ENCODE results near the gene CTNNA3. TPM values are rescaled to one million over a fixed set of nuclear protein-coding genes. Genes with fewer than 3 reads are reported as not detected.

CTNNA3 gene
- total RNA-seq, 1 experiment from 2014 or later = 0.32 TPM

- H3K4me1 ChIP-seq (ENCODE audit: control insufficient read depth in 1 of 2, insufficient read depth in 2 of 2, low read length in 2 of 2) = no peaks in the 10 kb centered on the region
- ChIA-PET POLR2A (no interaction called here), CTCF (no interaction called here), RAD21 (ENCODE audit: low non-redundant PET in 1 of 2, low total read pairs in 2 of 2, uncharacterized antibody in 2 of 2, unreplicated experiment in 2 of 2) (no interaction called here)
- no peak overlapping the region for H3K4me3 ChIP-seq (replicated peaks in 1 of 2; ENCODE audit: low read depth in 1 of 2, low read length in 2 of 2)
- H4K20me1 ChIP-seq (ENCODE audit: insufficient read depth) = no peaks in the 10 kb centered on the region
- no peak overlapping the region for H2AFZ ChIP-seq (ENCODE audit: low read depth, low read length, poor library complexity, severe bottlenecking)
- no peaks in the 10 kb centered on the region for H3K27me3 ChIP-seq (ENCODE audit: insufficient read depth, low read length)
- H3K9me2 ChIP-seq (ENCODE audit: insufficient read depth) = no peaks in the 10 kb centered on the region
- H3K9me3 ChIP-seq (ENCODE audit: control insufficient read depth in 1 of 2, insufficient read depth in 1 of 2, low read depth in 1 of 2, low read length in 2 of 2) = no peaks in the 10 kb centered on the region; a peak in 1 of 4 replicates
- H3K36me3 ChIP-seq (ENCODE audit: control insufficient read depth in 1 of 2, insufficient read depth in 2 of 2, low read length in 2 of 2) = no peaks in the 10 kb centered on the region
- H3K4me2 ChIP-seq (ENCODE audit: low read length) = no peak overlapping the region
- TF ChIP-seq SIN3A (IDR thresholded peaks at IDR 0.05; ENCODE audit: low read depth) (no peak), CTCF (IDR thresholded peaks at IDR 0.05 in 2 of 3, conservative IDR thresholded peaks at IDR 0.05 in 1 of 3; ENCODE audit: borderline replicate concordance in 1 of 3, insufficient read depth in 1 of 3, low read depth in 2 of 3, low read length in 2 of 3) (no peak), ZFX (IDR thresholded peaks at IDR 0.05) (no peak), SRF (IDR thresholded peaks at IDR 0.05; ENCODE audit: low read depth) (no peak), POLR2A (IDR thresholded peaks at IDR 0.05; ENCODE audit: borderline replicate concordance, extremely low read depth, insufficient read depth, insufficient read length) (no peak), REST (IDR thresholded peaks at IDR 0.05; ENCODE audit: low read depth) (no peak), CBX3 (IDR thresholded peaks at IDR 0.05; ENCODE audit: low read depth) (no peak), EZH2 (IDR thresholded peaks at IDR 0.05) (no peak), ATF3 (IDR thresholded peaks at IDR 0.05) (no peak), EGR1 (IDR thresholded peaks at IDR 0.05; ENCODE audit: low read depth) (no peak), YY1 (IDR thresholded peaks at IDR 0.05; ENCODE audit: extremely low read depth, insufficient replicate concordance, low read depth, low read length) (no peak), ZBTB33 (IDR thresholded peaks at IDR 0.05; ENCODE audit: extremely low read depth, insufficient replicate concordance, low read length) (no peak)
- no peak for DNase-seq (ENCODE audit: low read depth, low spot score)
- H3K79me2 ChIP-seq (ENCODE audit: insufficient read depth, low read length) = no peaks in the 10 kb centered on the region
- no peak overlapping the region for H3K9ac ChIP-seq (ENCODE audit: low read length)
- no peak for ATAC-seq
- no peak overlapping the region for H3K27ac ChIP-seq (ENCODE audit: low read depth, low read length)
- no TSS peak for BruUV-seq (replicated peaks)
- intact Hi-C loops (cut with micrococcal nuclease) = no loop called here
Observed at GRCh38 chr10:66483966-66484365, 1212.0 kb downstream of the CTNNA3 start.
